Medulla oblongata (tissue), 1 donor: ENCODE data around the gene DSC3.
"Not testable (repeated sequence)": the region's sequence is repeated elsewhere in the genome, so short reads cannot be mapped to it uniquely, and the experiment has no call there.

Experiments
- DNase-seq: peaks from one replicate; pipeline ENCODE4 v3.0.0-alpha.2; 2015; ENCODE audit errors: extremely low spot score

The DSC3 gene

DNA sequence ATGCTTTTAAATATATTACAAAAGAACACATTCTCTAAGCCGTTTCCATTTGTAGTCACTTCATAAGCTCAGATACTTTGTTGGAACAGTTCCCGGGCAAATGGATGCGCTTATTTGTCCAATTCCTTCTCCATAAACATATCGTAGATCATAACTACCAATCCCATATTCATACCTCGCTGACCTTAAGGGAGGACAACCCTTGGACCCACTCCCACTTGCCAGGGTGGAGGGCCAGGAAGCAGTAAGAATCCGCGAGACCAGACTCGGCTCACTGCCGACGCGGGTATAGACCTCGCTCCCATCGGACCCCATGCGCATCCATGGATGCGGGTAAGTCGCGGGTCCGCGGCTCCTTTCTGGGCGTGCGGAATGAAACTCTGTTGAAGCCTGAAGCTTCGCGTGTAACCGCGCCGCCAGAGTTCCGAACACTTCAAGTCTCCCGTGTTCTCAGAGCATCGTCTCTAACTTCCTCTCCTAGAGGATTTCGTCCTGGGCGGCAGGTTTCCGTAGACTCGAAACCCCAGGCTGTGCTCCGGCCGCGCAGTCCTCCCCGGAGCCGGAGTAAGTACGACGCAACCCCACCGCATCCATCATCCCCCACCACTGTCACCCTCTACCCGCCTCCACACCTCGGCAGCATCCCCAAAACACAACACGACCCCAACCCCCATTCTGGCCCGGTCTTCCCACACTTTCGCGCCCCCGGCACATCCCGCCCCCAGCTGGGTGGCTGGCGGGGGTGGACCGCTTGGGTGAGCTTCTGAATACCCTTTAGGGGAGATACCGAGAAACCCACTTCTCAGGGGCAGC lies 1.1 kb downstream of the DSC3 start:
- no peak for DNase-seq

DNA sequence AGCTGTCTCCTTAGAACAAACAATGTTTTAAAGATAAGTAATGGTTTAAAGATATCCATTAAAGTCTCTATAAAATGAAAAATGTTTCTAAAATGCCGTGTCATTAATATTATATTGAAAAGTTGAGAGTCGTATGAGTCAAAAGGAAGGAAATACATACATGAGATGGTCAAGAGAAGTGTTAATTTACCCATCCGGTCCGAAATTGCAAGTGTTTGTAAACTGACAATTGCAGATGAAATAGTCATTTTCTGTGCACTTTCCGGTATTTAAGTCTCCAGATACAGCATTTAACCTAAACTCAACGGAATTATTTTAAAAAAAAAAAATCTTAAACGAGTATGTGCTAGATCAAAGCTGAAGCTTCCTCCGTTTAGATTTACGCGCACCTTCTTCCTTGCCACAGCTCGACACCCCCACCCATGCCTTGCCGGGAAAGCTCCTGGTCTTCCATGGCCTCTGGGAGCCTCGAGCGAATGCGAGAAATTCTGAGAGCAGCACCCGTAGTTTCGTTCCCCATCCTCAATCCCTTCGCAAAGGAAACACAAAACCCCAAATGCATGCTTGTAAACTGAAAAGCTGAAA lies 1.8 kb downstream of the DSC3 start:
- DNase-seq: no peak

DNA sequence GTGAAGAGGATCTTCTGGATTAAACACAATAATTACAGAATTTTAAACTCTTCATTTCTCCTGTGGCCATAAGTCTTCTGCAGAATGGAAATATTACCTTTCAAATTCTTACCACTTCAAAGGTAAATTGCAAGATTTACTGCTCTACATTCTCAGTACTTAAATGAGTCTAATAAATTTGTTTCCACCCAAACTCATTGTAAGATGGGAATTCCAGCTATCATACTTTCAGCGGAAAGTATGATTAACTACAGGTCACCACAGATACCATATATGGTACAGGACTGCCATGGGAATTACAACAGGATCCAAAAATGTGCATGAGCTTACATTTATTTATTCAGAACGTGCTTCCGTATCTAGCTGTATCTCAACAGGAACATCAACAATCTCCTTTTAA lies 3.1 kb downstream of the DSC3 start:
- no peak for DNase-seq

DNA sequence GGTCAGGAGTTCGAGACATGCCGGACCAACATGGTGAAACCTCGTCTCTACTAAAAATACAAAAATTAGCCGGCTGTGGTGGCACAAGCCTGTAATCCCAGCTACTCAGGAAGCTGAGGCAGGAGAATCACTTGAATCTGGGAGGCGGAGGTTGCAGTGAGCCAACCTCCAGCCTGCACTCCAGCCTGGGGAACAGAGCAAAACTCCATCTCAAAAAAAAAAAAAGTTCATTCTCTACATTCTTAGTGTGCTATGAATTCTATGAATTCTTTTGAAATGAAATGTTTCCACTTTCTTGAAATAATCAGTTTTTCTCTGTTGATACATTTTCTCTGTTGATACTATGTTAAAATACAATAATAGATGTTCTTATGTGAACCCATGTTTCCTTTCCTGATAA lies 4.9 kb downstream of the DSC3 start:
- not testable (repeated sequence) for DNase-seq

DNA sequence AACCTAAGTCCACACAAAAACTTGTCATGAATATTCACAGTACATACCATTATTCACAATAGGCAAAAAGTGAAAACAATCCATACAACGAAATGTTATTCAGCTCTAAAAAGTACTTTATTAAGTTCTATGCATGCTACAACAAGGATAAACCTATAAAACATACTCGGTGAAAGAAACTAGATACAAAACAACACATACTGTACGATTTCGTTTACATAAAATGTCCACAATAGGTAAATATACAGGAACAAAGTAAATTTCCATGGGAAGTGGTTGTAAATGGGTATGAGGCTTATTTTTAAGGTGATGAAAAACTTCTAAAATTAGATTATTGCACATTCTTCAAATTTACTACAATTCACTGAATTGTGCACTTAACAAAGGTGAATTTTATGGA lies 8.0 kb downstream of the DSC3 start:
- no peak for DNase-seq

DNA sequence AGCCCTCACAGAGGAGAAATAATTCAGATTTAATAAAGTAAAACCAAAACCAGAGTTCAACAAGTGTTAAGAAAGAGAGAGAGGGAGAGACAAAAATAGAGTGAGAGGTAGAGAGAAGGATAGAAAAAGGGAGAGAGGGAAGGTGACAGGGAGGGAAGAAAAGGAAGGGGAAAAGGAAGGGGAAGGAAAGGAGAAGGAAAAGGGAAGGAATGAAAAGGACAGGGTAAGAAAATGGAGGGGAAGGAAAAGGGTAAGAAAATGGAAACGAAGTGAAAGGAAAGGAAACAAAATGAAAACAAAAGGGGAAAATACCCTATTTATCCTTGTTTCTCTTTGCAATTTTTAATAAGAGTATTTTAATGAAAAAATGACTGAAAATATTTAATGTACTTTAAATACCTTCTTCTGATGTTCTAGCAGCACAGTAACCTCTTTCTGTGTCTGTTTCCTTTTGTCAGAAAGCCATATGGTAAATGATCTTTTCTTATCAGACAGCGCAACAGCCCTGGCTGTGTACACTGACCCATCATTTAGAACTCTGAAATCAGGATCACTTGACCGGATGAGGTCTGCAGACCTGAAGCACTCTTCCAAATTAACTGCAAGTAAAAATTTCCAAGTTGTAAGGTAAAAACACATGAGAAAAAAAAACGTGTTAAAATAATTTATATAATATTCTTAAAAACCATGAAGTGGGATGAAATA lies 11.8 kb downstream of the DSC3 start:
- DNase-seq: no peak

DNA sequence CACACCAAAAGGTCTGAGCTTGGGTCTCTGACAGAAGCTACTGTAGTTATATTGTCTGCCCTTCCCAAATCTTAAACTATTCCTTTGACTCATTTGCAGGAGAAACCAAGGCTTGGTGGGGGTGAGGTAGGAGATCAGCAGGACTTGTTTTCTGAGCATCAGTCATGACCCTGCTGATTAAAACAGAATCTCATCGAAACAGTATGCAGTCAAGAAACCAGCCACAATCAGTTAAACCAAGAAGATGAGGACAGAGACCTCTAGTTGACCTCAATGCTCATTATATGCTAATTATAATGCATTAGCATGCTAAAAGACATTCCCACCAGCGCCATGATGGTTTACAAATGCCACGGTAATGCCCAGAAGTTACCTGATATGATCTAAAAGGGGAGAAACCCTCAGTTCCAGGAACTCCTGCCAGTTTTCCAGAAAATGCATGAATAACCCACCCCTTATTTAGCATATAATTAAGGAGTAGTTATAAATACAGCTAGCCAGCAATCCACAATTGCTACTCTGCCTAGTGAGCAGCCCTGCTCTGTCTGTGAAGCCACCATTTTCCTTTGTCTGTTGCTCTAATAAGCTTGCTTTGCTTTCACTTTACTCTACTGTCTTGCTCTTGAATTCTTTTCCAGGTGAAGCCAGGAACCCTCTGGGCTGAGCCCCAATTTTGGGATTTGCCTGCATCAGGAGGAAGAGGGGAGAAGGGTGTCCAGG lies 26.7 kb downstream of the DSC3 start:
- no peak for DNase-seq

DNA sequence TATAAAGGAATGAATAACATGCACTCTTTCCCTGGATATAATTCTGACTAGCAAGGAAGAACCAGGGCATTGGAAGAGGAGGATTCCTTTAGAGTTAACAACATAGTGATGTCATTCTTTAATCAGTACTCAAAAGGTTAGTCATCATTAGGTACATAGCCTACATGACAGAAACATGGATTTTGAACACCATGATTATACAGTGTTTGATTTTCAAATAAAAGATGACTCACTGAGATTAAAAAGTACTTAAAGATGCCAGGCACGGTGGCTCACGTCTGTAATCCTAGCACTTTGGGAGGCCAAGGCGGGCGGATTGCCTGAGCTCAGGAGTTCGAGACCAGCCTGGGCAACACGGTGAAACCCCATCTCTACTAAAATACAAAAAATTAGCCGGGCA lies 31.1 kb downstream of the DSC3 start:
- not testable (repeated sequence) for DNase-seq

DNA sequence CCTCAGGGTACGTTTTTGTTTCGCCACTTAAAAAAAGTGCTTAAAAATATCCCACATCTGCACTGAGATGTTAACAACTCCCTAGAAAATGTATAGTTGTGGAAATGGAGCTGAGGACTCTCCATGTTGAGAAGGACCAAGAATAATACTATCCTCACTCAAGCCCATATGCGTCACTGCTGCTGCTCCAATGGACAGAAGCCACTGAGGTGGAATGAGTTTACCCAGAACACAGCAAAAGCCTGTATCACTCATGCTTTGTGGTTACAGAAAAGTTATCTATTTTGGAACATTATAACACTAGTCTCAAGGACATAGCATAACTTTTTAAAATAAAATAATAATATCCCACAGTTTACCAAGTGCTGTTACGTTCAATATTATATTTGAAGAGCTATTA lies 31.9 kb downstream of the DSC3 start:
- DNase-seq: no peak

DNA sequence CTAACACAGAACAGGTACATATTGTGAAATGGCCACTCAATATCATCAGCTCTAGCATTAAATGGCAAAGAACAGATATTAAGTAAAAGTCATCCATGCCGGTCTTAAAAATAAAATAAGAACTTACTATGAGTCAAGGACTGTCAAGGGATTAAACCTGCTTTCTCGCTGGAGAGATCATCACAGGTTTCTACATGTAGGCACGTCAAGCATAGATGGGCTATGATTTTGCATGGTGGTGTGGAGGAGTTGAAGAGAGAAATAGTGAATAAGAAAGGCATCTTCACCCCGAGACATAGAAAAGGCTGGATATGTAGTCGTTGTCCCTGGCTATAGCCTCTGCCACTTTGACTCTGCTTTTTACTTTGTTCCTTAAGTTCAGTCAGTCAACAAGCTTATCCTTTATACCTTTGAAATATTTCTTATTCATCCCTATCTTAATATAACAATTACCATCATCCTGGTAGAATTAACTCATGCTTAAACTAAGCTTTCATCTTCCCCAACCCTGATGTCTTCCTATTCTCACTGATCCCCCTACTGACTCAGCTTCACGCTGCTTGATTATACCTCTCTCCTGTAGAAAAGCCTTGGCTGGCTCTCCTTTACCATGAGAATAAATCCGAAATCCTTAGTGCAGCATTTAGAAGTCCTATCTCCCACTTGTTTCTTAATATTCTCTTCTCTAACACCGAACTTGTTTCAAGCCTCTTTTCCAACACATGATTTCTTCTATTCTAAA lies 42.5 kb downstream of the DSC3 start:
- DNase-seq: no peak

DNA sequence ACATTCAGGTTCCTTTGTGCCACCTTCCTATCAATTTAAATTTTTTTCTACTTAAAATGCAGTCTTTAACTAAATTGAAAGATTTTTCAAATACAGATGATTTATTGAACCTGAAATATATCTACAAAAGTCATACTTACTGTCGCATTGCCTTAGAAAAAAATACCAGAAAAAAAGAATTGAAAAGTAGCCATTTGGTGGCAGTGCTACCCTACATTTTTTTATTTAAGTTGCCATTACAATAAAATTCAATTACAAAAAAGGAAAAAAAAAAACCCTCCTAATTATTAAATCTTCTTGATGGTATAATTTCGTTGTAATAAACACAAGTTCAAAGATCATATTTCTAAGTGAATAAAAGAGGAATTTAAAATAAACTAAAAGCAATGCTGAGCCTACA lies 43.4 kb downstream of the DSC3 start:
- peak; percentile 5 for DNase-seq

DNA sequence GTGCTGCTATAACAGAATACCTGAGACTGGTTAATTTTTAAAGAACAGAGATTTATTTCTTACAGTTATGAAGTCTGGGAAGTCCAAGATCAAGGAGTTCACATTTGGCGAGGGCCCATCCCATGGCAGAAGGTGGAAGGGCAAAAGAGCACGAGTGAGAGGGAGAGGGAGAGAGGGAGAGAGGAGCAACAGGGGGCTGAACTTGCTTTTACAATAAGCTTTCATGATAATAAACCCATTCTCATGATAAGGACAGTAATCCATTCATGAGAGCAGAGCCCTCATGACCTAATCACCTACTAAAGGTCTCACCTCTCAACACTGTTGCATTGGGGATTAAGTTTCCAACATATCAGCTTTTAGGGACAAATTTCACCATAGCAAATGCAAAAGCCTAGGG lies 45.3 kb downstream of the DSC3 start:
- DNase-seq: no peak

DNA sequence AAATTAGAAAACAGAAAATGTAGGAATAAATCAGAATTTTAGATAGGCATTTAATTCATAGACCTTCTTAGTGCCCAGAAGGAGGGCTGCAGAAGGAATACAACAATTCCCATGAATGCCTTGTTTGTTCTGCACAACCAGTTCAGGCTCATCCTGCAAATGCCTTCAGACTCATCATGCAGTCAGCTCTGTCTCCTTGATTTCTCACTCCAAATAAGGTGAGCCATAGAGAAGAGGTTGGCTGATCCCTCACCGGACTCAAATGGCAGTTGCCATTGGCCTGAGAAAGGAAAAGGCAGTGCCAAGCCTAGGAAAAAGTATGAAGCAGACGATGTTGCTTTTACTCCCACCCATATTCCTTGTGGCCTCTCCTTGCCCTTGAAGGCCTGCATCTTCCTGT lies 50.3 kb downstream of the DSC3 start:
- DNase-seq: no peak

DNA sequence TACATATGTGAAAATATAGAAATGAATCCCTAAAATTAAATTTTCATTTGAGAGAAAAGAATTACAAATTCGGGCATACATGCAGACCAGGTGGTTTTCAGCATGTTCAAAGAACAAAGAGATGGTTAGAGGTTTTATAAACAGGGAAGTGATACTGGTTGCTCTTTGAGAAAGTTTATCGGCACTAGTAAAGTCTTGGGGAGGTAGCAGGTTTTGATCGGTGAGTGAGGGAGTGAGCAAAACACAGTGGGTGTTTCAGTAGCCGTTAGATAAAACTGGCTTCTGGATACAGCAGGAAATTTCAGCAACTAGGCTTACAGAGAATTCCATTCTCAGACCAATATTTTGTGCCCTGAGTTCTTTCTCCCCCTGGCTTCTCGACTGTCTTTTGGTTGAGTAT lies 51.1 kb downstream of the DSC3 start:
- DNase-seq: no peak

DNA sequence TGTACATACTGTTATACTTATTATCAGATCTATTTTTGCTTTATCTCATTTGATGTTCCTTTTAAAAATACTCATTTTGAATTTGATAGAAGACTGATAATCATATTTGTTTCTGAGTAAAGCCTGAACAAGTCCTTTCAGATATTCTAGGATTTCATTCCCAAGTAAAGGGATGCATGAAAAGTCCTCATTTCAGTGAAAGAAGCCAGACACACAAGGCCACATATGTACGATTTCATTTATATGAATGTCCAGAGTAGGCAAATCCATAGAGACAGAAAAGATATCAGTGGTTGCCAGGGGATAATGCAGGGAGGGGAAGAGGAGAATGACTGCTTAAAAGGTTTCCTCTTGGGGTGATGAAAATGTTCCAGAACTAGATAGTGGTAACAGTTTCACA lies 53.4 kb downstream of the DSC3 start:
- DNase-seq: no peak

DNA sequence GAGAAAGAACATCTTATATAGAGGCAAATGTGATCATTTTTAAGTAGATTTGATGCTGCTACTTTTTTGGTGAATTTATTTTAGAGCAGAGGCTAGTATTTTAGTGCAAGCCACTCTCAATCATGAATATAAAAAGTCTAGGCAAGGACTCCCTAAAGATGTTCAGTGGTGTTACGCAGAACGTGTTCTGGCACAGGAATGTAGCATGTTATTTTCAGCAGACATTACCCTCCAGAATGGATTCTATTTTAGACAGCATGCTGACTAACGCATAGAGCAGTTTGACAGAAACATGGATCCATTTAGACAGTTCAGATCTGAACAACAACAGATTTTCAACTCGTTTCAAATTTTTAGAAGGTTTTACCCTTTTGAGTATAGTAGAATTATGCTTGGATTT lies 54.1 kb downstream of the DSC3 start:
- no peak for DNase-seq

DNA sequence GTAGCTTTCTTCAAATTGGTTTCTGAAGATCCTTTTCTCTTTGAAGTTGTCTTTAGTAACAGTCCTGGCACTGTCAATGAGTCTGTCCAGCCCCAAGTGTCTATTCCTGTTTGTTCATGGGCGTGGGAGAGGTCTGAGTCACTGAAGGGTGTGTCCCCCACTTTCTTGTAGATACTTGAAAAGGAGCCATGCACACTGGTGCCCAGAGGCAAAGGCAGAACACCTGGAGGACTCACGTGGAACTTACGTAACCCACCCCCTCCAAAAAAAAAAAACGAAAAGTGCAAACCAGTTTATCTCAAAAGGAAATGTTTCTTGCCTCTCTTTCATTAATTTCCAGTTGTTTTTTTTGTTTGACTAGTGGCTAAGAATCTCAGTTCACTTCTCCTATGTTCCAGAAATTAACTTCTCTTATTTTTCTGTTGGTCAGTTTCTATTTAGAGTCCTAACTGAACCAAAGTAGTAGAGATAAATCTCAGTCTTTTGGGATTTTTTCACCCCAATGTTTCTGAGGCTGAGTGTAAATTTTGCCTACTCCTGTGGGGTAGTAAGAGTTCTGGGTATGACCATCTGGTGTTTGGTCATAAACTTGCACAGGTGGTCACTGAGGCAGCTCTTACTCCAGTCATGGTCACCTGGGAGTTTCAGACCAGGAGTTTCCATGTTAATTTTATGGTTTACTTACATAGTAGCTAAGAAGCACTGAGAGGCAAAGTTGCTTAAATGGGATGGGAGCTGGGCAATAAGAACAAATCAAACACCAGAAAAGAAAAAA lies 54.9 kb downstream of the DSC3 start:
- no peak for DNase-seq

DNA sequence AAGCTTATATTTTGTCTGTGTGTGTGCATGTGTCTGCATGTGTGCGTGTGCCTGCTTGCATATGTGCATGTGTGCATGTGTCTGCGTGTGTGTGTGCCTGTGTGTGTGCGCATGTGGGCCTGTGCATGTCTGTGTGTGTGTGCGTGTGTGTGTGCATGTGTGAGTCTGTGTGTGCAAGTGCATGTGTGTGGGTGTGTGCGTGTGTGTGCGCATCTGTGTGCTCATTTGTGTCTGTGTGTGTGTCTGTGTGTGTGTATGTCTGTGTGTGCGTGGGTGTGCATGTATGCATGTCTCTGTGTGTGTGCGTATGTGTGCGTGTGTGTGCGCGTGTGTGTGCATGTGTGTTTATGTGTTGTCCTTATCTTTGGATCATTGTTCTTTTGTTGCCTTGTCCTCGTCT lies 56.8 kb downstream of the DSC3 start:
- no peak for DNase-seq

DNA sequence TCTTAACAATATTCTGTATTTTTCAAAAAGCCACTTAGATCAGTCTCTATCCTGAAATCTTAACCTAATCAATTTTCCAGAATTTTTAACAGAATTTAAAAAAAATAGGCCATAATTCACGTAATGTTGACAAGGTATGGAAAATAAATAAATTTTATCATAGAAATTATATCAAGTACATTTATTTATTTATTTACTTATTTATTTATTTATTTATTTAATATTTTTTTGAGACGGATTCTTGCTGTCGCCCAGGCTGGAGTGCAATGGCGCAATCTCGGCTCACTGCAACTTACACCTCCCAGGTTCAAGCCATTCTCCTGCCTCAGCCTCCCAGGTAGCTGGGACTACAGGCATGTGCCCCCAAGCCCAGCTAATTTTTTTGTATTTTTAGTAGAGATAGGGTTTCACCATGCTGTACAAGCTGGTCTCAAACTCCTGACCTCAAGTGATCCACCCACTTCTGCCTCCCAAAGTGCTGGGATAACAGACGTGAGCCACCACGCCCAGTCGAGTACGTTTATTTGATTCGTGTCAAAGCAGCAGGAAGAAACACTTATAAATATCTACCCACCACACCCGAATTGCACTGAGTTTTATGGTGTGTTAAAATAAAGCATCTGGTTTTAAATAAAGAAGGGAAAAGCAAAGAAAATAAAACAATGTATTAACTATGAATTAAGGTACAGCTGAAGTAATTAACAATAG lies 60.1 kb downstream of the DSC3 start:
- no peak for DNase-seq

DNA sequence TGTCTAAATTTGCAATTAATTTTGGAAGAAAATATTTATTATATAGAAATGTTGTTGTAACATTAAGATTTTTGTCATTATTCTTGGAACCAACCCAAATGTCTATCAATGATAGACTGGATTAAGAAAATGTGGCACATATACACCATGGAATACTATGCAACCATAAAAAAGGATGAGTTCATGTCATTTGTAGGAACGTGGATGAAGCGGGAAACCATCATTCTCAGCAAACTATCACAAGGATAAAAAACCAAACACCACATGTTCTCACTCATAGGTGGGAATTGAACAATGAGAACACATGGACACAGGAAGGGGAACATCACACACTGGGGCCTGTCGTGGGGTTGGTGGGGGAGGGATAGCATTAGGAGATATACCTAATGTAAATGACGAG lies 64.5 kb downstream of the DSC3 start:
- DNase-seq: not testable (repeated sequence)
